Endothelial cell of umbilical vein (primary cell): ENCODE measurements around the gene LNPEP. TPM values are rescaled to one million over a fixed set of nuclear protein-coding genes. Genes with fewer than 3 reads are reported as not detected.

Experiments
- BruUV-seq: library from RNA; stranded (reverse); fragments of 400-500 nt; replicated peaks from 2 replicates; lab custom pipeline; 2021; lab: Mats Ljungman, UMichigan
- CTCF ChIA-PET: fragments of 300-600, 350-600 bp; sonication (Branson Sonifier 250); formaldehyde crosslinking; loops from one replicate; lab custom pipeline; 2021; ENCODE audit warnings: antibody characterized with exemption, inconsistent platforms; lab: Charles Lee
- POLR2A ChIA-PET: fragments of 300-600, 350-600 bp; sonication (Branson Sonifier 250); formaldehyde crosslinking; loops from one replicate; lab custom pipeline; 2021; ENCODE audit warnings: antibody characterized with exemption, inconsistent platforms; lab: Charles Lee
- DNase-seq: peaks from one replicate; pipeline ENCODE4 v3.0.0-alpha.2; 2011; ENCODE audit warnings: low read depth, low spot score
- FAIRE-seq: peaks from 2 replicates; lab custom pipeline; 2011; peaks lifted over from hg19 to GRCh38; lab: Jason Lieb, UNC
- H2AFZ ChIP-seq: 2 replicates; pipeline ENCODE4 v1.6.0; 2012; ENCODE audit warnings: low read depth, low read length, control low read depth, inconsistent platforms
- H3K27ac ChIP-seq: 2 replicates; pipeline ENCODE4 v1.5.1; 2011; ENCODE audit warnings: low read depth, mild to moderate bottlenecking, control low read depth, low read length, moderate library complexity; ENCODE audit not compliant: insufficient read depth
- H3K27me3 ChIP-seq, 2 experiments: 2 replicates each; pipeline versions ENCODE4 v1.6.0 to v1.6.1; 2011; ENCODE audit warnings: low read length in 2 of 2, mixed read lengths in 1 of 2; ENCODE audit not compliant: control insufficient read depth in 2 of 2, insufficient read depth in 2 of 2
- H3K36me3 ChIP-seq, 2 experiments: 2 replicates in 1 of 2; 3 replicates in 1 of 2; pipeline ENCODE4 v1.5.1; 2011; ENCODE audit warnings: low read length in 2 of 2, mild to moderate bottlenecking in 1 of 2, moderate library complexity in 1 of 2; ENCODE audit not compliant: control insufficient read depth in 2 of 2, insufficient read depth in 2 of 2; ENCODE audit errors: extremely low read depth in 1 of 2
- H3K4me1 ChIP-seq: 3 replicates; pipeline ENCODE4 v1.5.1; 2011; ENCODE audit warnings: mild to moderate bottlenecking, low read length; ENCODE audit not compliant: control insufficient read depth, insufficient read depth; ENCODE audit errors: extremely low read depth
- H3K4me2 ChIP-seq: 2 replicates; pipeline ENCODE4 v1.6.1; 2011; ENCODE audit warnings: low read length, control low read depth, mixed read lengths; ENCODE audit not compliant: insufficient read depth
- H3K4me3 ChIP-seq, 3 experiments: fragments of 200-600 bp in 1 of 3; sonication (generic), shearing (Covaris generic) in 1 of 3; replicated peaks in 1 of 3; 2 replicates each; pipeline ENCODE4 v1.5.1; 2011 to 2016; ENCODE audit warnings: control low read depth in 3 of 3, low read length in 3 of 3, mild to moderate bottlenecking in 2 of 3, inconsistent platforms in 1 of 3, low read depth in 1 of 3, moderate library complexity in 1 of 3; ENCODE audit not compliant: insufficient read depth in 1 of 3
- H3K79me2 ChIP-seq: 2 replicates; pipeline ENCODE4 v1.6.0; 2012; ENCODE audit warnings: low read length, inconsistent platforms; ENCODE audit not compliant: control insufficient read depth, insufficient read depth
- H3K9ac ChIP-seq: replicated peaks from 2 replicates; pipeline ENCODE3; 2011; ENCODE audit warnings: low read length, control low read depth; ENCODE audit not compliant: insufficient read depth; ENCODE audit errors: extremely low read depth
- H3K9me1 ChIP-seq: replicated peaks from 3 replicates; pipeline ENCODE4 v1.6.0; 2011; ENCODE audit warnings: mild to moderate bottlenecking, low read length; ENCODE audit not compliant: control insufficient read depth, insufficient read depth; ENCODE audit errors: extremely low read depth
- H3K9me3 ChIP-seq: replicated peaks from 2 replicates; pipeline ENCODE4 v1.5.1; 2012; ENCODE audit warnings: low read length, inconsistent platforms; ENCODE audit not compliant: control insufficient read depth, insufficient read depth
- H4K20me1 ChIP-seq: replicated peaks from 2 replicates; pipeline ENCODE3; 2011; ENCODE audit warnings: mild to moderate bottlenecking, low read length; ENCODE audit not compliant: control insufficient read depth, insufficient read depth; ENCODE audit errors: extremely low read depth
- CTCF ChIP-seq, 2 donors: IDR thresholded peaks; 1 replicate in 1 of 2; 2 replicates in 1 of 2; pipeline ENCODE4 v1.5.1; 2011; ENCODE audit warnings: low read length in 2 of 2, mild to moderate bottlenecking in 2 of 2, moderate library complexity in 2 of 2, control low read depth in 1 of 2, inconsistent platforms in 1 of 2, low read depth in 1 of 2; ENCODE audit not compliant: insufficient read depth in 1 of 2; ENCODE audit errors: extremely low read depth in 1 of 2
- EZH2 ChIP-seq: IDR thresholded peaks from 2 replicates; pipeline ENCODE4 v1.6.1; 2012; ENCODE audit warnings: borderline replicate concordance, low read depth, mild to moderate bottlenecking, moderate library complexity, low read length, inconsistent platforms; ENCODE audit not compliant: severe bottlenecking
- FOS ChIP-seq: IDR thresholded peaks from 2 replicates; pipeline ENCODE4 v1.6.1; 2011; ENCODE audit warnings: mild to moderate bottlenecking, low read length, moderate library complexity, borderline replicate concordance; ENCODE audit not compliant: insufficient read depth
- GATA2 ChIP-seq: IDR thresholded peaks from 2 replicates; pipeline ENCODE4 v1.7.0; 2011; ENCODE audit warnings: low read depth, mild to moderate bottlenecking, moderate library complexity, mixed read lengths, low read length; ENCODE audit not compliant: insufficient read length, insufficient read depth
- JUN ChIP-seq: IDR thresholded peaks from 2 replicates; pipeline ENCODE4 v1.6.1; 2011; ENCODE audit warnings: borderline replicate concordance, low read depth; ENCODE audit not compliant: insufficient read length, insufficient read depth
- MAX ChIP-seq: IDR thresholded peaks from 2 replicates; pipeline ENCODE4 v1.6.1; 2011; ENCODE audit not compliant: insufficient read depth, insufficient read length
- MYC ChIP-seq: IDR thresholded peaks from one replicate; pipeline ENCODE4 v1.6.1; 2011; ENCODE audit warnings: mild to moderate bottlenecking, low read depth, low read length
- POLR2A ChIP-seq: IDR thresholded peaks from 2 replicates; pipeline ENCODE4 v1.6.1; 2012; ENCODE audit warnings: low read depth, mild to moderate bottlenecking, control low read depth, low read length
- POLR2AphosphoS5 ChIP-seq: IDR thresholded peaks from 2 replicates; pipeline ENCODE4 v1.6.1; 2012; ENCODE audit warnings: low read depth, mild to moderate bottlenecking, control low read depth, low read length, moderate library complexity; ENCODE audit not compliant: insufficient read depth
- dilution Hi-C: fragments of 300-500 bp; cut with MboI; formaldehyde crosslinking; loops from one replicate; pipeline ENCODE4 v1.15.0; 2019; ENCODE audit warnings: low sequenced_read_pairs; ENCODE audit not compliant: extremely low pct_ligation_motif_present
- intact Hi-C: fragments of 100-400 bp; cut with micrococcal nuclease; formaldehyde crosslinking; loops from one replicate; pipeline ENCODE4 v1.10.0; 2022
- polyA plus RNA-seq, 4 experiments: library from polyadenylated mRNA; depleted of rRNA in 3 of 4; stranded (reverse) in 3 of 4; unstranded in 1 of 4; fragments of >200 nt; gene quantifications; 2 replicates each; pipeline versions ENCODE4 v1.2.1 to v1.2.3, GENCODE V29; 2011 to 2012; ENCODE audit warnings: missing spikeins in 1 of 4
- total RNA-seq: library from RNA; stranded (reverse); gene quantifications from 2 replicates; pipeline ENCODE4 v1.2.3, GENCODE V29; 2021

The LNPEP gene
- total and polyA plus RNA-seq, 2 donors (not counting 3 experiments of a cell fraction or from before 2014, with no cell fraction given) = 7.0 to 23.5 TPM

DNA sequence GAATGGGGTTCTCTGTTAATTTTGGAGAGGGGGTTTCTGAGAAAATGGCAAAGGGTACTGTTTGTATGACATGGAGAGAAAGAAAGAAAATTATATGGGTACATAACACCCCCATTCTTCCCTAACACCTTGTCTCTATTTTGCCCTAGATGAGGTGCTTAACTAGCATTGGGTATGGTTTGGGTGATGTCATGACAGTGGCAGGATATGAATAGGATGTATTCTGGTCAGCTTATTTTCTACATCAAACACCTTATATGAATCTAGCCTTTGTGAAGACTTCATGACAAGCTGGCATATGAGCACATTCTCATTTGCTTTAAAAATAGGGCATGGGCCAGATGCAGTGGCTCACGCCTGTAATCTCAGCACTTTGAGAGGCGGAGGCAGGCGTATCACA is 58.6 kb downstream of the LNPEP start:
- DNase-seq (no peak), FAIRE-seq (no peak)
- no TSS peak for BruUV-seq
- H3K36me3 ChIP-seq = peaks cover 0 to 2% of the 10 kb centered on the region in 2 experiments
- H4K20me1 ChIP-seq = no peaks in the 10 kb centered on the region
- no peaks in the 10 kb centered on the region for H3K27me3 ChIP-seq
- no peaks in the 10 kb centered on the region for H3K79me2 ChIP-seq
- no peak overlapping the region for H3K9ac ChIP-seq
- H3K27ac ChIP-seq = no peak overlapping the region
- H3K9me3 ChIP-seq = no peaks in the 10 kb centered on the region
- no peak overlapping the region for H3K4me2 ChIP-seq
- POLR2A ChIA-PET = no interaction called here
- H3K9me1 ChIP-seq = no peaks in the 10 kb centered on the region
- CTCF ChIA-PET = interaction anchor here (1.6 to 4.3 kb wide), 2 partner anchors 17 to 125 kb away, joined by 4 to 23 read pairs; no protein-coding TSS in a partner anchor
- no peaks in the 10 kb centered on the region for H3K4me1 ChIP-seq
- no peak overlapping the region for H2AFZ ChIP-seq
- TF ChIP-seq EZH2 (no peak), MAX (no peak), JUN (no peak), FOS (no peak), POLR2A (no peak), CTCF (IDR thresholded peaks at IDR 0.05; ENCODE audit: extremely low read depth in 1 of 2, insufficient read depth in 1 of 2, low read depth in 1 of 2, low read length in 2 of 2) (no peak), MYC (no peak), GATA2 (no peak), POLR2AphosphoS5 (no peak)
- no peak overlapping the region for H3K4me3 ChIP-seq
- dilution Hi-C loops = no loop called here
- intact Hi-C loops = loop anchor here (10.0 kb wide), 1 partner anchor 240 kb away; no protein-coding TSS in a partner anchor
